Neural progenitor cell (in vitro differentiated cells): ENCODE data around the gene MAP2K1. TPM values are rescaled to one million over a fixed set of nuclear protein-coding genes. Genes with fewer than 3 reads are reported as not detected.

ENCODE experiments used
- DNase-seq: peaks from one replicate; pipeline ENCODE4 v3.0.0-alpha.2; 2016; ENCODE audit warnings: low spot score
- H2AFZ ChIP-seq: fragments of 200-600 bp; sonication (generic); replicated peaks from 2 replicates; pipeline ENCODE4 v1.6.1; 2016; ENCODE audit warnings: antibody characterized with exemption
- H3F3A ChIP-seq: fragments of 200-600 bp; sonication (generic); 2 replicates; pipeline ENCODE4 v1.6.1; 2016; ENCODE audit warnings: antibody characterized with exemption, low read depth
- H3K27ac ChIP-seq: fragments of 200-600 bp; sonication (generic); 2 replicates; pipeline ENCODE4 v1.5.1; 2016; ENCODE audit warnings: mild to moderate bottlenecking
- H3K27me3 ChIP-seq: fragments of 200-600 bp; sonication (generic); 2 replicates; pipeline ENCODE4 v1.6.1; 2016; ENCODE audit warnings: mild to moderate bottlenecking, moderate library complexity
- H3K36me3 ChIP-seq: fragments of 200-600 bp; sonication (generic); 2 replicates; pipeline ENCODE4 v1.5.1; 2016
- H3K4me1 ChIP-seq: fragments of 200-600 bp; sonication (generic); 2 replicates; pipeline ENCODE4 v1.6.1; 2016; ENCODE audit warnings: mixed run types
- H3K4me2 ChIP-seq: fragments of 200-600 bp; sonication (generic); 2 replicates; pipeline ENCODE4 v1.6.1; 2016
- H3K4me3 ChIP-seq: fragments of 200-600 bp; sonication (generic); 2 replicates; pipeline ENCODE4 v1.5.1; 2016
- H3K79me2 ChIP-seq: fragments of 200-600 bp; sonication (generic); 2 replicates; pipeline ENCODE4 v1.6.1; 2016; ENCODE audit warnings: low read depth
- H3K9ac ChIP-seq: fragments of 200-600 bp; sonication (generic); 2 replicates; pipeline ENCODE4 v1.6.1; 2016
- H3K9me3 ChIP-seq: fragments of 200-600 bp; sonication (generic); 2 replicates; pipeline ENCODE4 v1.5.1; 2016; ENCODE audit warnings: low read depth
- H4K20me1 ChIP-seq: fragments of 200-600 bp; sonication (generic); 2 replicates; pipeline ENCODE4 v1.6.1; 2016; ENCODE audit warnings: low read depth
- H3K27ac Mint-ChIP-seq: 3 replicates; pipeline ENCODE4 v1.8.0; 2021; ENCODE audit warnings: mixed read lengths
- H3K27me3 Mint-ChIP-seq: 2 replicates; pipeline ENCODE4 v1.8.0; 2022; ENCODE audit warnings: low read depth, mild to moderate bottlenecking, inconsistent platforms, moderate library complexity, mixed read lengths; ENCODE audit not compliant: insufficient read depth
- H3K36me3 Mint-ChIP-seq: 3 replicates; pipeline ENCODE4 v1.8.0; 2021; ENCODE audit warnings: mixed read lengths
- H3K4me1 Mint-ChIP-seq: 3 replicates; pipeline ENCODE4 v1.8.0; 2021; ENCODE audit warnings: mixed read lengths
- H3K4me3 Mint-ChIP-seq: 3 replicates; pipeline ENCODE4 v1.8.0; 2021; ENCODE audit warnings: mild to moderate bottlenecking, moderate library complexity, mixed read lengths
- H3K9me3 Mint-ChIP-seq: 3 replicates; pipeline ENCODE4 v1.8.0; 2020; ENCODE audit warnings: mixed read lengths
- EZH2 ChIP-seq: fragments of 200-600 bp; sonication (generic); IDR thresholded peaks from 2 replicates; pipeline ENCODE4 v1.6.1; 2017; ENCODE audit warnings: antibody characterized with exemption, mild to moderate bottlenecking, moderate library complexity
- EZH2phosphoT487 ChIP-seq: fragments of 200-600 bp; sonication (generic); IDR thresholded peaks from 2 replicates; pipeline ENCODE4 v1.6.1; 2017; ENCODE audit warnings: antibody characterized with exemption
- total RNA-seq: library from RNA; depleted of rRNA; stranded (reverse); fragments of >200 nt; gene quantifications from 2 replicates; pipeline ENCODE4 v1.2.3, GENCODE V29; 2015; ENCODE audit warnings: low replicate concordance
- TF ChIP-seq, protein P1 (sequence below): fragments of 200-600 bp; sonication (generic); IDR thresholded peaks from 2 replicates; pipeline ENCODE4 v1.5.1; 2017; ENCODE audit warnings: antibody characterized with exemption, mild to moderate bottlenecking

The MAP2K1 gene
- total RNA-seq, 1 donor from 2014 or later: 55.2 TPM

DNA sequence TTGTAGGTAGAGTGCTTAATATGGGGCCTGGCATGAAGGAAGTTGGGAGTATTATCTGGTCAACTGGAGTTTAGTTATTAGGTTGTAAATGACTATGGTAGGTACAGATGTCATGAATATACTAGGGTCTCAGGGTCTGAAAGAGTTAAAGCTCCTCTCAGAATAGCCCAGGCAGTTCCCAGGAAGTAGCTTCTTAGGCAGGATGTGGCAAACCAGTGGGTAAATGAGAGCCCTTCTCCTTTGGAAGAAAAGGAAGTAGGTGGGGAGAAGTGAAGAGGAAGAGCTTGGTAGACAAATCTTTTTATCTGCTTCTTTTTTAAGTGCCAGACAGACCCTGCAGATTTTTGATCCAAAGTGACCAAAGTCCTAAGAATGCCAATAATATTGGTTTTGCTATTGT, 24.5 kb downstream of the MAP2K1 start:
- peaks cover 22% of the 10 kb centered on the region for H3K4me1 Mint-ChIP-seq
- no peak overlapping the region for H3K27ac Mint-ChIP-seq
- H3K27me3 ChIP-seq: no peaks in the 10 kb centered on the region
- peaks cover 52% of the 10 kb centered on the region for H4K20me1 ChIP-seq
- no peaks in the 10 kb centered on the region for H3K9me3 ChIP-seq
- no peak overlapping the region for H3K4me2 ChIP-seq
- no peaks in the 10 kb centered on the region for H3K4me1 ChIP-seq
- H3K4me3 Mint-ChIP-seq: no peak overlapping the region
- no peak overlapping the region for H2AFZ ChIP-seq
- H3K36me3 ChIP-seq: no peaks in the 10 kb centered on the region
- H3K9ac ChIP-seq: no peak overlapping the region
- H3K79me2 ChIP-seq: peaks cover 100% of the 10 kb centered on the region
- TF ChIP-seq EZH2 (no peak), EZH2phosphoT487 (no peak)
- TF ChIP-seq, protein P1, sequence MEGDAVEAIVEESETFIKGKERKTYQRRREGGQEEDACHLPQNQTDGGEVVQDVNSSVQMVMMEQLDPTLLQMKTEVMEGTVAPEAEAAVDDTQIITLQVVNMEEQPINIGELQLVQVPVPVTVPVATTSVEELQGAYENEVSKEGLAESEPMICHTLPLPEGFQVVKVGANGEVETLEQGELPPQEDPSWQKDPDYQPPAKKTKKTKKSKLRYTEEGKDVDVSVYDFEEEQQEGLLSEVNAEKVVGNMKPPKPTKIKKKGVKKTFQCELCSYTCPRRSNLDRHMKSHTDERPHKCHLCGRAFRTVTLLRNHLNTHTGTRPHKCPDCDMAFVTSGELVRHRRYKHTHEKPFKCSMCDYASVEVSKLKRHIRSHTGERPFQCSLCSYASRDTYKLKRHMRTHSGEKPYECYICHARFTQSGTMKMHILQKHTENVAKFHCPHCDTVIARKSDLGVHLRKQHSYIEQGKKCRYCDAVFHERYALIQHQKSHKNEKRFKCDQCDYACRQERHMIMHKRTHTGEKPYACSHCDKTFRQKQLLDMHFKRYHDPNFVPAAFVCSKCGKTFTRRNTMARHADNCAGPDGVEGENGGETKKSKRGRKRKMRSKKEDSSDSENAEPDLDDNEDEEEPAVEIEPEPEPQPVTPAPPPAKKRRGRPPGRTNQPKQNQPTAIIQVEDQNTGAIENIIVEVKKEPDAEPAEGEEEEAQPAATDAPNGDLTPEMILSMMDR: no peak
- no peak for DNase-seq
- H3K27ac ChIP-seq: no peak overlapping the region
- no peak overlapping the region for H3K4me3 ChIP-seq
- H3F3A ChIP-seq: no peaks in the 10 kb centered on the region
- no peaks in the 10 kb centered on the region for H3K27me3 Mint-ChIP-seq
- peaks cover 12% of the 10 kb centered on the region for H3K36me3 Mint-ChIP-seq
- H3K9me3 Mint-ChIP-seq: peaks cover 5% of the 10 kb centered on the region

DNA sequence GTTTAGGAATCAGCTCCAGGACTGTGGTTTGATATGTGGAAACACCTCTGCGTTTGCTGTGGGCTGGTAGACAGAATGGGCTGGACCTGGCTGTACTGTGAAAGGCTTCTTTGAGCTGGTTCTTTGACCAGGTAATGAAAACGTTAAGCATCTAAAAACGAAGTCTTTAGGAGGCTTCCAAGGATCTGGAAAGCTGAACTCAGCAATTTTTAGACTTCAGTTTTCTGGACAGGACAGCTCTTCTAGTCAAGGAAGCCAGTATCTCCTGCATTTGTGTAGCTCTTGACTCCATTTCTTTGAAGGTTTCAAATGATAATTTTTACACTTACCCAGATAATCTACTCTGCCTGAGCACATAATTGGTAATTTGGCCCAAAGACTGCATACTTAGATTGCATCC, 25.5 kb downstream of the MAP2K1 start:
- Histone ChIP-seq H4K20me1 (peaks cover 52% of the 10 kb centered on the region), H3K9ac (no peak overlapping the region), H3K36me3 (no peaks in the 10 kb centered on the region), H3K4me3 (no peak overlapping the region), H3K4me1 (no peaks in the 10 kb centered on the region), H3K9me3 (no peaks in the 10 kb centered on the region), H3K27me3 (no peaks in the 10 kb centered on the region), H3K27ac (no peak overlapping the region), H3F3A (no peaks in the 10 kb centered on the region), H3K4me2 (no peak overlapping the region), H2AFZ (no peak overlapping the region), H3K79me2 (peaks cover 98% of the 10 kb centered on the region)
- DNase-seq: no peak
- Mint-ChIP-seq H3K27me3 (no peaks in the 10 kb centered on the region), H3K4me3 (no peak overlapping the region), H3K27ac (no peak overlapping the region), H3K9me3 (peaks cover 5% of the 10 kb centered on the region), H3K36me3 (peaks cover 12% of the 10 kb centered on the region), H3K4me1 (peaks cover 19% of the 10 kb centered on the region)
- TF ChIP-seq EZH2: no peak
- TF ChIP-seq, protein P1: no peak
- no peak for TF ChIP-seq EZH2phosphoT487

GRCh38 chr15:66413579-66413978, 26.9 kb downstream of the MAP2K1 start:
- no peak for DNase-seq
- Histone ChIP-seq H3K36me3 (no peaks in the 10 kb centered on the region), H3K9me3 (no peaks in the 10 kb centered on the region), H3K27ac (no peak overlapping the region), H3K79me2 (peaks cover 97% of the 10 kb centered on the region), H3K4me3 (no peak overlapping the region), H3K4me1 (no peaks in the 10 kb centered on the region), H3K27me3 (no peaks in the 10 kb centered on the region), H4K20me1 (peaks cover 44% of the 10 kb centered on the region), H3K4me2 (no peak overlapping the region), H2AFZ (no peak overlapping the region), H3F3A (no peaks in the 10 kb centered on the region), H3K9ac (no peak overlapping the region)
- Mint-ChIP-seq H3K27me3 (no peaks in the 10 kb centered on the region), H3K36me3 (peaks cover 12% of the 10 kb centered on the region), H3K27ac (no peak overlapping the region), H3K4me3 (no peak overlapping the region), H3K4me1 (peaks cover 20% of the 10 kb centered on the region), H3K9me3 (peaks cover 5% of the 10 kb centered on the region)
- TF ChIP-seq EZH2 (no peak), EZH2phosphoT487 (no peak)
- TF ChIP-seq, protein P1: no peak
